HG03354 (cell line): ENCODE measurements around the gene FBXO11.
"Not testable (repeated sequence)": the region's sequence is repeated elsewhere in the genome, so short reads cannot be mapped to it uniquely, and the experiment has no call there.

Experiments
- ATAC-seq: cut with Tn5 transposase; IDR thresholded peaks from one replicate; pipeline ENCODE4 v1.9.1; 2021; ENCODE audit warnings: mild to moderate bottlenecking; ENCODE audit not compliant: unreplicated experiment, poor library complexity, severe bottlenecking

The FBXO11 gene

GRCh38 chr2:47862949-47863348 lies 43.3 kb downstream of the FBXO11 start:
- ATAC-seq, result no peak

GRCh38 chr2:47853067-47853777 lies 53.1 kb downstream of the FBXO11 start:
- not testable (repeated sequence) for ATAC-seq

GRCh38 chr2:47850198-47850597 lies 56.1 kb downstream of the FBXO11 start:
- ATAC-seq, result no peak

GRCh38 chr2:47849368-47849767 lies 56.9 kb downstream of the FBXO11 start:
- ATAC-seq, result no peak

- ATAC-seq, result no peak
Observed at GRCh38 chr2:47844162-47844561, 62.1 kb downstream of the FBXO11 start.

GRCh38 chr2:47843407-47843806 lies 62.9 kb downstream of the FBXO11 start:
- no peak for ATAC-seq

GRCh38 chr2:47842846-47843245 lies 63.5 kb downstream of the FBXO11 start:
- ATAC-seq, result no peak

GRCh38 chr2:47838686-47839085 lies 67.6 kb downstream of the FBXO11 start:
- ATAC-seq, result no peak

GRCh38 chr2:47838249-47838648 lies 68.0 kb downstream of the FBXO11 start:
- no peak for ATAC-seq

- peak; percentile 72 for ATAC-seq
Observed at GRCh38 chr2:47833516-47833968, 72.8 kb downstream of the FBXO11 start.

- ATAC-seq, result no peak
Observed at GRCh38 chr2:47822518-47822917, 83.8 kb downstream of the FBXO11 start.

GRCh38 chr2:47819834-47820233 lies 86.5 kb downstream of the FBXO11 start:
- no peak for ATAC-seq

- ATAC-seq, result no peak
Observed at GRCh38 chr2:47818777-47819176, 87.5 kb downstream of the FBXO11 start.

- no peak for ATAC-seq
Observed at GRCh38 chr2:47815764-47816163, 90.5 kb downstream of the FBXO11 start.

GRCh38 chr2:47811668-47812067 lies 94.6 kb downstream of the FBXO11 start:
- ATAC-seq, result no peak

- no peak for ATAC-seq
Observed at GRCh38 chr2:47810850-47811249, 95.4 kb downstream of the FBXO11 start.

- ATAC-seq, result no peak
Observed at GRCh38 chr2:47809903-47810302, 96.4 kb downstream of the FBXO11 start.

GRCh38 chr2:47808614-47809013 lies 97.7 kb downstream of the FBXO11 start:
- ATAC-seq, result no peak

- ATAC-seq, result no peak
Observed at GRCh38 chr2:47805850-47806249, 100.4 kb downstream of the FBXO11 start.

GRCh38 chr2:47803770-47804169 lies 102.5 kb downstream of the FBXO11 start:
- ATAC-seq, result no peak

- no peak for ATAC-seq
Observed at GRCh38 chr2:47803363-47803762, 102.9 kb downstream of the FBXO11 start.

GRCh38 chr2:47801118-47801517 lies 105.2 kb downstream of the FBXO11 start:
- ATAC-seq, result no peak
